Panc1 (cell line): ENCODE measurements around the gene CADM1. TPM values are rescaled to one million over a fixed set of nuclear protein-coding genes. Genes with fewer than 3 reads are reported as not detected.

Experiments
- ATAC-seq: fragments of 200-7000 bp; cut with Tn5 transposase; 2 replicates; pipeline ENCODE4 v1.9.1; 2020; ENCODE audit warnings: mild to moderate bottlenecking, moderate library complexity
- BruUV-seq: library from RNA; stranded (reverse); fragments of 400-500 nt; replicated peaks from 2 replicates; lab custom pipeline; 2021; lab: Mats Ljungman, UMichigan
- CTCF ChIA-PET: fragments of 300-600 bp; sonication (Branson Sonifier 250); formaldehyde crosslinking; loops from one replicate; lab custom pipeline; 2022; ENCODE audit warnings: antibody characterized with exemption; lab: Charles Lee
- POLR2A ChIA-PET: fragments of 300-600 bp; sonication (Branson Sonifier 250); formaldehyde crosslinking; loops from one replicate; lab custom pipeline; 2022; ENCODE audit warnings: antibody characterized with exemption; lab: Charles Lee
- DNase-seq: peaks from one replicate; pipeline ENCODE4 v3.0.0-alpha.2; 2010; ENCODE audit warnings: low read depth, low spot score
- H3K27ac ChIP-seq: 2 replicates; pipeline ENCODE4 v1.5.1; 2011; ENCODE audit warnings: mild to moderate bottlenecking, low read length, inconsistent platforms
- H3K27me3 ChIP-seq: fragments of 200-500 bp; sonication (Bioruptor generic); 2 replicates; pipeline ENCODE4 v1.6.0; 2014; ENCODE audit warnings: low read length, inconsistent platforms; ENCODE audit not compliant: control insufficient read depth, insufficient read depth
- H3K36me3 ChIP-seq: fragments of 200-500 bp; sonication (Bioruptor generic); 2 replicates; pipeline ENCODE4 v1.5.1; 2014; ENCODE audit warnings: inconsistent platforms, mild to moderate bottlenecking, low read length, moderate library complexity; ENCODE audit not compliant: control insufficient read depth, insufficient read depth
- H3K4me1 ChIP-seq: 2 replicates; pipeline ENCODE4 v1.5.1; 2011; ENCODE audit warnings: inconsistent platforms, mild to moderate bottlenecking, low read length, moderate library complexity; ENCODE audit not compliant: control insufficient read depth, insufficient read depth
- H3K4me3 ChIP-seq, 2 experiments: 2 replicates each; pipeline ENCODE4 v1.5.1; 2011 to 2012; ENCODE audit warnings: low read depth in 2 of 2, low read length in 2 of 2, mild to moderate bottlenecking in 2 of 2, inconsistent platforms in 1 of 2, moderate library complexity in 1 of 2
- H3K9me3 ChIP-seq: fragments of 200-500 bp; sonication (Bioruptor generic); 2 replicates; pipeline ENCODE4 v1.5.1; 2014; ENCODE audit warnings: low read depth, mild to moderate bottlenecking, inconsistent platforms, low read length, moderate library complexity; ENCODE audit not compliant: control insufficient read depth, insufficient read depth
- CTCF ChIP-seq: fragments of 450-650 bp; IDR thresholded peaks from 2 replicates; pipeline ENCODE4 v1.5.1; 2017; ENCODE audit warnings: mild to moderate bottlenecking
- POLR2AphosphoS5 ChIP-seq: IDR thresholded peaks from 2 replicates; pipeline ENCODE4 v1.6.1; 2012; ENCODE audit warnings: mild to moderate bottlenecking, low read depth, low read length, moderate library complexity
- REST ChIP-seq, 2 experiments: IDR thresholded peaks; 2 replicates each; pipeline ENCODE4 v1.6.1; 2011 to 2012; ENCODE audit warnings: low read depth in 2 of 2, control low read depth in 1 of 2, low read length in 1 of 2, mild to moderate bottlenecking in 1 of 2, moderate library complexity in 1 of 2; ENCODE audit not compliant: insufficient read depth in 1 of 2
- SIN3A ChIP-seq: IDR thresholded peaks from 2 replicates; pipeline ENCODE4 v1.6.1; 2012; ENCODE audit warnings: low read depth, mild to moderate bottlenecking, low read length, moderate library complexity, borderline replicate concordance; ENCODE audit not compliant: insufficient read depth
- TCF7L2 ChIP-seq: IDR thresholded peaks from 2 replicates; pipeline ENCODE4 v1.6.1; 2011; ENCODE audit warnings: mild to moderate bottlenecking, low read depth, low read length, inconsistent platforms
- in situ Hi-C: cut with HindIII; loops from 2 replicates; pipeline ENCODE4 v1.10.0; 2016; ENCODE audit warnings: low sequenced_read_pairs, low pct_unique_long_range_greater_than_20kb
- intact Hi-C: fragments of 100-400 bp; cut with micrococcal nuclease; formaldehyde crosslinking; loops from one replicate; pipeline ENCODE4 v1.10.0; 2022; ENCODE audit not compliant: unreplicated experiment
- total RNA-seq: library from RNA; stranded (reverse); gene quantifications from one replicate; pipeline ENCODE4 v1.2.1, GENCODE V29; 2021; ENCODE audit not compliant: unreplicated experiment

The CADM1 gene
- total RNA-seq, 1 experiment from 2014 or later, result 3.9 TPM

- ATAC-seq, result no peak
- ChIA-PET CTCF (no interaction called here), POLR2A (no interaction called here)
- intact Hi-C loops (no loop called here), in situ Hi-C loops (no loop called here)
- TF ChIP-seq CTCF, result no peak
- TF ChIP-seq POLR2AphosphoS5, result no peak
- no peak for TF ChIP-seq TCF7L2
- no peak for TF ChIP-seq REST (IDR thresholded peaks at IDR 0.05; ENCODE audit: insufficient read depth in 1 of 2, low read depth in 2 of 2, low read length in 1 of 2)
- TF ChIP-seq SIN3A, result no peak
- Histone ChIP-seq H3K4me1 (no peaks in the 10 kb centered on the region), H3K27me3 (no peaks in the 10 kb centered on the region; the same call in 1 of the 2 replicates), H3K27ac (no peak overlapping the region), H3K36me3 (no peaks in the 10 kb centered on the region), H3K4me3 (no peak overlapping the region), H3K9me3 (no peaks in the 10 kb centered on the region)
- DNase-seq, result no peak
- no TSS peak for BruUV-seq
Measured at GRCh38 chr11:115214644-115215234, 289.5 kb downstream of the CADM1 start.

GRCh38 chr11:115213007-115213406 lies 291.2 kb downstream of the CADM1 start:
- no peak for ATAC-seq
- H3K27me3 ChIP-seq, result no peaks in the 10 kb centered on the region; the same call in 1 of the 2 replicates
- H3K36me3 ChIP-seq, result no peaks in the 10 kb centered on the region
- H3K4me1 ChIP-seq, result no peaks in the 10 kb centered on the region
- no peak for DNase-seq
- ChIA-PET POLR2A (no interaction called here), CTCF (no interaction called here)
- H3K27ac ChIP-seq, result no peak overlapping the region
- BruUV-seq, result no TSS peak
- in situ Hi-C loops (no loop called here), intact Hi-C loops (no loop called here)
- TF ChIP-seq REST (IDR thresholded peaks at IDR 0.05; ENCODE audit: insufficient read depth in 1 of 2, low read depth in 2 of 2, low read length in 1 of 2), result no peak
- TF ChIP-seq CTCF, result no peak
- no peak for TF ChIP-seq TCF7L2
- no peak for TF ChIP-seq POLR2AphosphoS5
- TF ChIP-seq SIN3A, result no peak
- H3K4me3 ChIP-seq, result no peak overlapping the region
- H3K9me3 ChIP-seq, result no peaks in the 10 kb centered on the region
